PFSK-1 (cell line): Measurements from ENCODE around the gene LRRC8A.

Experiments
- POLR2AphosphoS5 ChIP-seq: IDR thresholded peaks from 2 replicates; pipeline ENCODE4 v1.6.1; 2012; ENCODE audit warnings: low read depth, mild to moderate bottlenecking, control low read depth, low read length, moderate library complexity
- REST ChIP-seq, 2 experiments: IDR thresholded peaks; 2 replicates each; pipeline versions ENCODE4 v1.6.1 to v1.8.0; 2011 to 2012; ENCODE audit warnings: low read depth in 2 of 2, low read length in 2 of 2, control low read depth in 1 of 2, inconsistent platforms in 1 of 2, mild to moderate bottlenecking in 1 of 2, moderate library complexity in 1 of 2; ENCODE audit not compliant: insufficient read depth in 1 of 2
- SIN3A ChIP-seq: IDR thresholded peaks from 2 replicates; pipeline ENCODE4 v1.6.1; 2012; ENCODE audit warnings: mild to moderate bottlenecking, low read length, moderate library complexity, borderline replicate concordance; ENCODE audit not compliant: insufficient read depth

GRCh38 chr9:128937310-128938165, 55.6 kb downstream of the LRRC8A start:
- TF ChIP-seq POLR2AphosphoS5 (no peak), REST (IDR thresholded peaks at IDR 0.05; ENCODE audit: insufficient read depth in 1 of 2, low read depth in 2 of 2, low read length in 2 of 2) (no peak), SIN3A (no peak)
